ENCODE data around the gene DAZAP2. TPM values are rescaled to one million over a fixed set of nuclear protein-coding genes. Genes with fewer than 3 reads are reported as not detected.

DAZAP2 gene
- total and polyA plus RNA-seq, 2 of the 4 experiments (the other 2 are of a cell fraction) = 62.2 to 202 TPM

DNA sequence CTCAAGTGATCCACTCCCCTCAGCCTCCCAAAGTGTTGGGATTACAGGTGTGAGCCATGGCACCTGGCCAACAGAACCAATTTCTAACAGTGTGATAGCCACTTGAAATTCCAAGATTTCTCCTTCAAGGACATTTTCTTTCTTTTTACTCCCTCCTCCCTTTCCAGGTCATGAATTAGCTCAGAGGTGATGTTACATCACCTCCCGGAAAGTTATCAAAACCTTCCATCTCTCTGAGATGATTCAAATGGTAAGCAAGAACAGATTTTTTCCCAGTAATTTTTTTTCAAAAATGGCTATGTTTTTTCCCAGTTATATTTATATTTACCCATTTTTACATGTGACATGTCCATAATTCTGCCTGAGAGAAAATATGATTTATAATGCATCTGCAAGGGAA is 47.2 kb downstream of the DAZAP2 start:
- H3K9me1 ChIP-seq (ENCODE audit: insufficient read depth, low read length) = no peaks in the 10 kb centered on the region
- BruUV-seq (replicated peaks) = no TSS peak
- intact Hi-C loops (cut with micrococcal nuclease) = no loop called here
- no peak overlapping the region for H3K56ac ChIP-seq (ENCODE audit: extremely low read depth, insufficient read depth, low read length)
- H3K14ac ChIP-seq (replicated peaks; ENCODE audit: low read depth, low read length) = no peak overlapping the region
- ChIA-PET CTCF (no interaction called here), POLR2A (ENCODE audit: unreplicated experiment) (no interaction called here)
- no peak overlapping the region for H4K5ac ChIP-seq (ENCODE audit: low read depth, low read length)
- no peak overlapping the region for H2AK5ac ChIP-seq (ENCODE audit: low read depth, low read length)
- no peak overlapping the region for H3K9ac ChIP-seq (ENCODE audit: low read depth, low read length)
- H4K91ac ChIP-seq (ENCODE audit: insufficient read depth, low read depth, low read length) = no peak overlapping the region
- H3K4me3 ChIP-seq (ENCODE audit: insufficient read depth, low read depth, low read length) = no peak overlapping the region
- no peak for ATAC-seq (ENCODE audit: low read depth)
- no peak overlapping the region for H2BK20ac ChIP-seq (ENCODE audit: low read depth, low read length)
- no peaks in the 10 kb centered on the region for H3K9me3 ChIP-seq (ENCODE audit: control insufficient read depth, insufficient read depth, low read length)
- no peaks in the 10 kb centered on the region; the same call in 1 of the 2 replicates for H3K27me3 ChIP-seq (ENCODE audit: control insufficient read depth, insufficient read depth, low read length)
- in situ Hi-C loops (cut with MboI; ENCODE audit: low sequenced_read_pairs) = no loop called here
- H2BK5ac ChIP-seq (ENCODE audit: low read depth, low read length, poor library complexity, severe bottlenecking) = no peak overlapping the region
- no peak overlapping the region for H2AK9ac ChIP-seq (replicated peaks; ENCODE audit: low read depth, low read length, poor library complexity)
- H3K36me3 ChIP-seq (ENCODE audit: control insufficient read depth, insufficient read depth, low read length) = no peaks in the 10 kb centered on the region
- no peak overlapping the region for H3K4ac ChIP-seq (ENCODE audit: low read depth, low read length)
- dilution Hi-C loops (cut with HindIII; ENCODE audit: low sequenced_read_pairs, unreplicated experiment) = no loop called here
- H3K4me2 ChIP-seq (ENCODE audit: low read depth, low read length) = no peak overlapping the region
- no peak overlapping the region for H3K23ac ChIP-seq (ENCODE audit: low read depth, low read length)
- H3K27ac ChIP-seq (ENCODE audit: insufficient read depth, low read length) = no peak overlapping the region
- H2BK15ac ChIP-seq (ENCODE audit: low read depth, low read length) = no peak overlapping the region
- H3K4me1 ChIP-seq (ENCODE audit: control insufficient read depth, insufficient read depth, low read length) = peaks cover 3% of the 10 kb centered on the region; the same call in 1 of the 2 replicates
- H4K20me1 ChIP-seq (ENCODE audit: insufficient read depth, low read length) = no peaks in the 10 kb centered on the region
- no peak overlapping the region for H2BK120ac ChIP-seq (ENCODE audit: low read depth, low read length)
- H2AFZ ChIP-seq (replicated peaks; ENCODE audit: low read length, poor library complexity) = no peak overlapping the region
- H4K8ac ChIP-seq (ENCODE audit: low read depth in 2 of 2, low read length in 2 of 2) = no peak overlapping the region
- TF ChIP-seq CHD1 (IDR thresholded peaks at IDR 0.05; ENCODE audit: low read depth, low read length) = no peak
- TF ChIP-seq FOS (IDR thresholded peaks at IDR 0.05; ENCODE audit: low read depth, low read length) = no peak
- no peak for TF ChIP-seq RFX5 (IDR thresholded peaks at IDR 0.05; ENCODE audit: low read depth, low read length)
- no peak for TF ChIP-seq POLR2A (IDR thresholded peaks at IDR 0.05; ENCODE audit: low read depth, low read length)
- TF ChIP-seq BHLHE40 (IDR thresholded peaks at IDR 0.05; ENCODE audit: low read depth, low read length) = no peak
- TF ChIP-seq CEBPB (IDR thresholded peaks at IDR 0.05; ENCODE audit: low read depth, low read length) = no peak
- no peak for TF ChIP-seq RCOR1 (IDR thresholded peaks at IDR 0.05; ENCODE audit: insufficient replicate concordance, low read length)
- TF ChIP-seq RAD21 (IDR thresholded peaks at IDR 0.05; ENCODE audit: low read length) = no peak
- no peak for TF ChIP-seq MAFK (IDR thresholded peaks at IDR 0.05; ENCODE audit: low read depth, low read length)
- TF ChIP-seq NFE2L2 (IDR thresholded peaks at IDR 0.05; ENCODE audit: low read depth, low read length) = no peak
- TF ChIP-seq, protein P1, sequence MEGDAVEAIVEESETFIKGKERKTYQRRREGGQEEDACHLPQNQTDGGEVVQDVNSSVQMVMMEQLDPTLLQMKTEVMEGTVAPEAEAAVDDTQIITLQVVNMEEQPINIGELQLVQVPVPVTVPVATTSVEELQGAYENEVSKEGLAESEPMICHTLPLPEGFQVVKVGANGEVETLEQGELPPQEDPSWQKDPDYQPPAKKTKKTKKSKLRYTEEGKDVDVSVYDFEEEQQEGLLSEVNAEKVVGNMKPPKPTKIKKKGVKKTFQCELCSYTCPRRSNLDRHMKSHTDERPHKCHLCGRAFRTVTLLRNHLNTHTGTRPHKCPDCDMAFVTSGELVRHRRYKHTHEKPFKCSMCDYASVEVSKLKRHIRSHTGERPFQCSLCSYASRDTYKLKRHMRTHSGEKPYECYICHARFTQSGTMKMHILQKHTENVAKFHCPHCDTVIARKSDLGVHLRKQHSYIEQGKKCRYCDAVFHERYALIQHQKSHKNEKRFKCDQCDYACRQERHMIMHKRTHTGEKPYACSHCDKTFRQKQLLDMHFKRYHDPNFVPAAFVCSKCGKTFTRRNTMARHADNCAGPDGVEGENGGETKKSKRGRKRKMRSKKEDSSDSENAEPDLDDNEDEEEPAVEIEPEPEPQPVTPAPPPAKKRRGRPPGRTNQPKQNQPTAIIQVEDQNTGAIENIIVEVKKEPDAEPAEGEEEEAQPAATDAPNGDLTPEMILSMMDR (conservative IDR thresholded peaks at IDR 0.05; ENCODE audit: low read depth, low read length) = no peak
- no peak for TF ChIP-seq ELK1 (IDR thresholded peaks at IDR 0.05; ENCODE audit: borderline replicate concordance, low read depth, low read length)
- TF ChIP-seq, protein P2, sequence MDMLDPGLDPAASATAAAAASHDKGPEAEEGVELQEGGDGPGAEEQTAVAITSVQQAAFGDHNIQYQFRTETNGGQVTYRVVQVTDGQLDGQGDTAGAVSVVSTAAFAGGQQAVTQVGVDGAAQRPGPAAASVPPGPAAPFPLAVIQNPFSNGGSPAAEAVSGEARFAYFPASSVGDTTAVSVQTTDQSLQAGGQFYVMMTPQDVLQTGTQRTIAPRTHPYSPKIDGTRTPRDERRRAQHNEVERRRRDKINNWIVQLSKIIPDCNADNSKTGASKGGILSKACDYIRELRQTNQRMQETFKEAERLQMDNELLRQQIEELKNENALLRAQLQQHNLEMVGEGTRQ (IDR thresholded peaks at IDR 0.05; ENCODE audit: low read depth, low read length) = no peak
- TF ChIP-seq SMC3 (IDR thresholded peaks at IDR 0.05; ENCODE audit: low read depth, low read length) = no peak
- no peak for TF ChIP-seq MXI1 (IDR thresholded peaks at IDR 0.05; ENCODE audit: borderline replicate concordance, low read depth, low read length)
- TF ChIP-seq MAZ (IDR thresholded peaks at IDR 0.05; ENCODE audit: borderline replicate concordance, low read depth, low read length) = no peak
- no peaks in the 10 kb centered on the region for H3K79me1 ChIP-seq (ENCODE audit: low read depth in 1 of 2, low read length in 2 of 2)
- H3K18ac ChIP-seq (ENCODE audit: low read depth, low read length) = no peak overlapping the region
- WGBS, 2 experiments (ENCODE audit: extremely low coverage in 2 of 2, insufficient read length in 1 of 2) = no CpG with 5 or more reads among the region's 1 CpG
- no peak for DNase-seq
